Measurements from ENCODE around the gene INO80.

The INO80 gene

DNA sequence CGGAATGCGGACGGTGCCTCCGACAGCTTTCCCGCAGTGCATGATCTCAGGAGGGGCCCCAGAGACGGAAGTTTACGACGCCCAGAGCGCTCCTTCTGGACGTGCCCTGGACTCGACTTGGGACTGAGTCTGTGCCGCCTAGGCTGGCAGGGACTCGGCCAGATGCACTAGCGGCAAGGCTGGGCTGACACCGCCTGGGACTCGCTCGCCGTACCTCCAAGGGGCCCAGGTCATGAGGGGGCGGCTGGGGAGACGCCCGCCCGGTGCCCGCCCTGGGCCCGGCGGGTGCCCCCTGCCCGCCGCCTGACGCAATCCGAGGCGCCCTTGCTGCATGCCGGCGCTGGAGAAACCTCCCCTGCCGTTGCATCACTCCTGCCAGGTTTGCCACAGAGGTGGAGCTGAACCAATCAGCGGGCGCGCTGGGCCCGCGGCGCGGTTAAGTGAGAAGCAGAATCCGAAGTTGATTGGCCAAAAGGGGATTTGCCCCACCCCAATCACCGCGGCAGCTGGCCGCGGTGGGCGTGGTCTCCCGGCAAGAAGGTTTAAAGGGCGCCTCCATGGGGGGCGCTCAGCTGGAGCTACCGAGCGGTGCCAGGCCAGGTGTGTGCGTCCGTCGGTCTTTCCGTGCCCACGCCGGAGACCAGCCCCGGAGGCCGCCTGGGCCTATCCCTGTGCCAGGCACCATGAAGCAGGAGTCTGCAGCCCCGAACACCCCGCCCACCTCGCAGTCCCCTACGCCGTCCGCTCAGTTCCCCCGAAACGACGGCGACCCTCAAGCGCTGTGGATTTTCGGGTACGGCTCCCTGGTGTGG lies 163.0 kb downstream of the INO80 start, which contains the start of gene CHAC1:
TSS of gene CHAC1 (plus strand) at position 571 of the 812 bp plus-strand sequence. CDS start at position 684, 113 bp downstream.
- in situ Hi-C loops (cut with HindIII; ENCODE audit: low pct_unique_long_range_greater_than_20kb, low sequenced_read_pairs), result no loop called here
- DNase-seq (ENCODE audit: low read depth in 1 of 2, low spot score in 1 of 2), result peak; percentile 98 to 100
- no peak for TF ChIP-seq JUND (IDR thresholded peaks at IDR 0.05; ENCODE audit: low read depth)

DNA sequence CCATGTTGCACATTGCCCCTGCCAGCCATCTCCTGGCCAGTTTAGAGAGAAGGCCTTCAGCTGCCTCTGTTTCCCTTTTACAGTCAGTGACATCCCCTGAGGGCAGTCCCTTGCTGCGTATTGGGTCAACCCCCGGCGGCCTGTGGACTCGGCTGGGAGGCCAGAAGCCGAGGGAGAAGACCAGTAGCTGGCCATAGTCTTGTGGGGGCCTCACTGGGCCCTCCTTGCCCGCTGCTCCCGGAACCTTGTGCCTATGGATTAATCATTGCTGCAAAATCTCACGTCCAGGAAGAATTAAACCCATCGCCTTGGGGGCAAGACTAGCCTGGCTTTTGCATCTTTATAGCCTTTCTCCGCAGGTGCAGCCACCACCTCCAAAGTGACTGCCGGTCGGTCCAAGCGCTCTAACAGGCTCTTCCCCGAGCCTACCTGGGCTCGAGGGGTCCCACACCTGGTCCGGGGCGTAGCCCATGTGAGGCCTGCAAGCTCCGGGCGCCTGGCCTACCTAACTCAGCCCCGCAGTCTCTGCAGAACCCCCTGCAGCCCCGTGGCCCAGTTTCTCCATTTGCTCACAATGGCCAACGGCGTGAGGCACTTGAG lies 163.7 kb downstream of the INO80 start:
- no peak for DNase-seq (ENCODE audit: low read depth in 1 of 2, low spot score in 1 of 2)
- in situ Hi-C loops (cut with HindIII; ENCODE audit: low pct_unique_long_range_greater_than_20kb, low sequenced_read_pairs), result no loop called here
- no peak for TF ChIP-seq JUND (IDR thresholded peaks at IDR 0.05; ENCODE audit: low read depth)

DNA sequence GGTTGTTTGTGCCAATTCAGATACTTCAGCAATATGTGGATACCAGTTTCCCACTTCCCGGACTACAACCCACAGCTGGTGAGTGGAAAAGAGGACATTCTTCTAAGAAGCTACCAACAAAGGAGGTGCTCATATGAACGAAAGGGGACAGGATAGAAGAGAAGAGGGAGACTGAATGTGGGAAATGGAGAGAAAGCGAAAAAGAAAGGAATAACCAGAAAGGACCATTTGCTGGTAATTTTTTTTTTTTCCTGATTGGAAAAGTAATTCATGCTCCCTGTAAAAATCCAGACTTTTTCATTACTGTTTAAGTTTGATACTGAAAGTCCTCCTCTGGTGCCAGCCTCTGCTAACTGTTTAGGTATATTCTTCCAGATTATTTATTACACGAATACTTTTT lies 164.3 kb downstream of the INO80 start:
- in situ Hi-C loops (cut with HindIII; ENCODE audit: low pct_unique_long_range_greater_than_20kb, low sequenced_read_pairs), result no loop called here
- no peak for DNase-seq (ENCODE audit: low read depth in 1 of 2, low spot score in 1 of 2)
- TF ChIP-seq JUND (IDR thresholded peaks at IDR 0.05; ENCODE audit: low read depth), result no peak

DNA sequence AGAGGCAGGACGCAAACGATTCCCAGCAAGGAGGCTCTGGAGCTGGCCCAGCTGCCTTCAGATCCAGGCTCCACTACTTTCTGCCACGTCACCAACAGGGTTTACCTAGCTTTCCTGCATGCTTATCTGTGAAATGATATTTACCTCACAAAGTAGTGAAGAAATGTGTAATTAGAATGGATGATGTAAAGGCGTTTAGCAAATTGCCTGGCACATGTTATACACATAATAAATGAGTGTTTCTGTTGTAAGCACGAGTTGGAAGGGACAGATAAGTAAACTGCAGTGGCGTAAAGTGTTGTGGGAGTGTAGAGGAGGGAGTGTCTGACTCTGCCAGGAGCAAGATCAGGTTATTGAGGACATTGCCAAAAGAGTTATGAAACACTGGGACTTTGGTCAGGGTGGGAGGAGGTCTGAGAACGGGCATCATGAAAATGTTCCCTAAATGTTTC lies 166.3 kb downstream of the INO80 start:
- TF ChIP-seq JUND (IDR thresholded peaks at IDR 0.05; ENCODE audit: low read depth), result no peak
- no peak for DNase-seq (ENCODE audit: low read depth in 1 of 2, low spot score in 1 of 2)
- in situ Hi-C loops (cut with HindIII; ENCODE audit: low pct_unique_long_range_greater_than_20kb, low sequenced_read_pairs), result no loop called here

DNA sequence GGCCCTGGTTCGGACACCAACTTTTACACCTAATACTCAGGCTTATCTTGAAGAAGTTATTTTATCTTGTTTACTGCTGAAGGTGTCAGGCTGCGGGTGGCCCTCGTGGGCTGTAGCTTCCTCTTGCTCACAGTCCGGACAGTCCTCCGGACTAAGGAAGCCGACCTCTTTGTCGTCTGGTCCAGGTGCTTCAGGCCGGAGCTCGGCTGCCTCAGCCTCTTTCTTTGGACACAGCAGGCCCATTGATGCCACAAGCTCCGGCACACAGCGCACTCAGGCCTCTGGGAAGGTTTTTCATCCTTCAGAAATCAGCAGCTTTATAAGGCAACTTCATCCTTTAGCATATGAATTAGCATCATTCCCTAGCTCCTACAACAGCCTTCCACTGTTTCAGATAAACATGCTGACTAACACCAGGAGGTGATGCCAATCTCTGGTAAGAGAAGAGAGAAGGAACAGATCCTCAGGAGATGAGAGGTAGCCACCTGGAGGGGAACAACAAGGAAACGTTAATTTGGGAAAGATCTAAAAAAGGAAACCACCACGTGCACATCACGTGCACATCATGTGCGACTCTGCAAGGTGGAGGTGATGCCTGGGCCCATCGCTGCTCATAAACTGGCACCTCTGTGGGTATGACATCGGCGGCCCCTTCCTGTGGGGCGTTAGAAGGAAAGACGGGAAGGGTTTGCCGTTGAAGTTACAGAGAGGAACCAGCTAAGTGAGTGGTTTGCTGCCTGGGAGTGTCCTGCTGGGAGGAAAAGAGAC lies 167.2 kb downstream of the INO80 start:
- no peak for DNase-seq (ENCODE audit: low read depth in 1 of 2, low spot score in 1 of 2)
- no peak for TF ChIP-seq JUND (IDR thresholded peaks at IDR 0.05; ENCODE audit: low read depth)
- in situ Hi-C loops (cut with HindIII; ENCODE audit: low pct_unique_long_range_greater_than_20kb, low sequenced_read_pairs), result no loop called here

DNA sequence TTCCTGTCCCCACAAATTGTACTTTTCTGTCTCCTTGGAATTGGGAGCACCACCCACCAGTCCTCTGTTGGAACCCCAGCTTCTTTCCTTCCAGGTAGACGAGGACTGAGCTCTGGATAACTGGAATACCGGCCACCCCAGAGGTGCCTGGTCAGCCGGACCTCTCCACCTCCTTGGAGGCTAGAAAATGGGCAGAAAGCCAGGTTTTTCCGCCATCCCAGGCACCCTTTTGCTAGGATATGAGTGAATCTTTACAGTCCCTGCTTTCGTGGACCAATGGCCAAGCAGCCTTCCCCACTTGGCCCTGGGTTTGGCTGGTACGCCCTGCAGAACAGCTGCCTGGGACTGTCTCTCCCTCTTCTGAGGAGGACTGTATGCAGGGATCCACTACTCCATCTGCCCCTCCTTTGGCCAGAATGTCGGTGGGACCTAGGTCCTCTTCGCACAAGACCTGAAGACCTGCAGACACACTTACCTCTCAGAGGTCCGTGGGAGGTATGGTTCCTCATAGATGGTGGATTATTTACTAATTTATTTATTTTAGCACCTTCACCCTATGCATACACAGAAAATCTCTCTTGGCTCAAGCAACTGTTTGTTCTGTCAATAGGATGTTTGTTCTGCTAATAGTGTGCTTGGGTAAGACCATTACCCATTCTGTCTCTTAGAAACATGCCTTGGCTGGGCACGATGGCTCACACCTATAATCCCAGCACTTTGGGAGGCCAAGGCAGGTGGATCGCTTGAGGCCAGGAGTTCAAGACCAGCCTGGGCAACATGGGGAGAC lies 171.4 kb downstream of the INO80 start:
- in situ Hi-C loops (cut with HindIII; ENCODE audit: low pct_unique_long_range_greater_than_20kb, low sequenced_read_pairs), result no loop called here
- TF ChIP-seq JUND (IDR thresholded peaks at IDR 0.05; ENCODE audit: low read depth), result no peak
- DNase-seq (ENCODE audit: low read depth in 1 of 2, low spot score in 1 of 2), result peak; percentile 73 to 74

DNA sequence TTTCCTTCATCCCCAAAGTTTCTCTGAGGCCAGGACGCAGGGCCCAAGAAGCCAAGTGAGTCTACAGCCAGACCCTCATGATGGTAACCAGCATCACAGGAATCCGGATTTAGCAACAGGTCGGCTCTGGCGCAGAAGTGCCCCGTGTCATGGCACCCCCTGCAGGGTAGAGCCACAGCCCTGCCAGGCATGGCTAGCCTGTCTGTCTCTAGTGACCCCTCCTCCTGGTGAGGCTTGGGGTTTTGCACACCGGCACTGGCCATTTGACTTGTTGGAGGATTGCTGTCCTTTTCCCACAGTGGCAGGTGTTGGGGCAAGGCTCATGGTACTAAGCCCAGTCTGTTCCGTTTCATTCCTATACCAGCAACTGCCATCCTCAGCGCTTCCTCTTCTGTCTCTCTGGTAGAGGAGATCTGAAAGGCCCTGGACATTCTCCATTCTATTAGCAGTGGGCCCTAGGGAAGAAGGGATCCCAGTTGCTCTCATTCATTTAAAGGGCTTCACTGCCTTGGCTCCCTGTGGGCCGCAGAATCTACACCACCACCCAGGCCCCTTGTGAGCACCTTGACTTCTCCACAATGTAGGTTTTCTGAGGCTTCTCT lies 172.2 kb downstream of the INO80 start:
- TF ChIP-seq JUND (IDR thresholded peaks at IDR 0.05; ENCODE audit: low read depth), result no peak
- DNase-seq (ENCODE audit: low read depth in 1 of 2, low spot score in 1 of 2), result no peak
- in situ Hi-C loops (cut with HindIII; ENCODE audit: low pct_unique_long_range_greater_than_20kb, low sequenced_read_pairs), result no loop called here

DNA sequence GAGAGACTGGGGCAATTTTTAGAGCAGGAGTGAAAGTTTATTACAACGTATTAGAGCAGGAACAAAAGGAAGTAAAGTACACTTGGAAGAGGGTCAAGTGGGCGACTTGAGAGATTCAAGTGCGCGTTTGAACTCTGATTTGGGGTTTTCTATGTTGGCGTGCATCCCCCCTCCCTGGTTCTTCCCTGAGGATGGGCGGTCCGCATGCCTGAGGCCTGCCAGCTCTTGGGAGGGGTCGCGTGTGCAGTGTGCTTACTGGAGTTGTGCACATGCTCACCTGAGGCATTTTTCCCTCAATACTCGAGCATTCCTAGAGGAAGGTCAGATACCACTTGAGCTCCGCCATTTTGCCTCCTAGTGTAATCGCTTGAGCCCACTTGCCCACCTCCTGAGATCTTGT lies 173.2 kb downstream of the INO80 start:
- no peak for DNase-seq (ENCODE audit: low read depth in 1 of 2, low spot score in 1 of 2)
- no peak for TF ChIP-seq JUND (IDR thresholded peaks at IDR 0.05; ENCODE audit: low read depth)
- in situ Hi-C loops (cut with HindIII; ENCODE audit: low pct_unique_long_range_greater_than_20kb, low sequenced_read_pairs), result no loop called here

DNA sequence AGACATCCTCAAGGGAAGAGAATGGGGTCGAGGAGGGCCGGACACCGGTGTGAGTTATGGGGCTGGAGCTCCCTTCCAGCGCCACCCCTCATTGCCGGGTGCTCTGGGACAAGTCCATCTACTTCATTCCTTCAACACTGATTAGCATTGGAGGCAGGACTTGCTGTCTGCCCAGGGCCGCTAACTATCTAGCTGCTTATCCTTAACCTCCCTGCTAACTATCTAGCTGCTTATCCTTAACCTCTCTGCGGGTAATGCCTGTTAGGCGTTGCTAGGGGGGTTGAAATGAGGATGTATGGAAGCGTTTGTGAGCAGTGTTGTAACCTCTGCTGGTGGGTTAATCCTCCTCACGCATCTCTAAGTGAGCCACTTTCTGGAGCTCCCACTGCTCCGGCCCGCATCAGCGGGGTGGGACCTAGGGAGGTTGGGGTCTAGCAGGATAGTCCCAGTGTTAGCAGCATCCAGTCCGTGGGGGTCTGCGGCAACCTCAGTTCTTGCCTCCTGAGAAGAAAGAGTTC lies 173.7 kb downstream of the INO80 start:
- in situ Hi-C loops (cut with HindIII; ENCODE audit: low pct_unique_long_range_greater_than_20kb, low sequenced_read_pairs), result no loop called here
- no peak for TF ChIP-seq JUND (IDR thresholded peaks at IDR 0.05; ENCODE audit: low read depth)
- DNase-seq (ENCODE audit: low read depth in 1 of 2, low spot score in 1 of 2), result no peak

DNA sequence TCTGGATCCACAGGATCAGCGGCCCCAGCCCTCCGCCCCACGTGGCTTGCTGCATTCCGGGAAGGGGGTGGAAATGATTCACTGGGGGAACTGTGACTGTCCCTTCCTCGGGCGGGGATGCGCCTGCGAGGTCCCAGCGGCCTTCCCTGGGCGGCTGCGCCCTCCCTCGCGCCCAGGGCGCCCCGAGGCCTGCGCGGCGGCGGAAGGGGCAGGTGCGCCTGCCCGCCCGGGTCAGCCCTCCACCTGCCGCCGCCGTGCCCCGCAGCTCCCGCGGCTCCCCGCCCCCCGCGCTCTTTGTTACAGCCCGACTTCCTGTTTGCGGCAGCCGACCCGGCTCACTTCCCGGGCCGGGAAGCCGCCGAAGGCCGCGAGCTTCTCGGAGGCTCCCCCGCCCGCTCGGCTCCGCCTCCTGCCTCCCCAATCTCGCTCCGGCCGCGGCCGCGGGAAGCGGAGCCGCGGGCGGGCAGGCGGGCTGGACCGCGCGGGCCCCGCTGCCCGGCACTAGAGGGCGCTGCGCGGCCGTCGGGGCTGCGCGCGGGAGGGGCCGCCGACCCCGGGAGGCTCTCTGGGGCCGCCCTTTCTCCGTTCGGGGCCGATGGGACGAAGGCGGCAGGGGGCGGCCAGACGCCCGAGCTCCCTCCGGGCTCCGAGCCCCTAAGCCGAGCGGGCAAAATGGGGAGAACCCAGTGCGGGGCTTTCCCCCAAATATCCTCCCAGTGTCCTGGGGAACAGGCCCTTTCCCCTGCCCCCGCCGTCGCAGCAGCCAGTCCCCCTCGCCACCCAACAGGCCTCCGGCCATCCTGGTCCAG lies 174.3 kb downstream of the INO80 start:
- in situ Hi-C loops (cut with HindIII; ENCODE audit: low pct_unique_long_range_greater_than_20kb, low sequenced_read_pairs), result no loop called here
- TF ChIP-seq JUND (IDR thresholded peaks at IDR 0.05; ENCODE audit: low read depth), result no peak
- peak; percentile 82 to 83 for DNase-seq (ENCODE audit: low read depth in 1 of 2, low spot score in 1 of 2)

DNA sequence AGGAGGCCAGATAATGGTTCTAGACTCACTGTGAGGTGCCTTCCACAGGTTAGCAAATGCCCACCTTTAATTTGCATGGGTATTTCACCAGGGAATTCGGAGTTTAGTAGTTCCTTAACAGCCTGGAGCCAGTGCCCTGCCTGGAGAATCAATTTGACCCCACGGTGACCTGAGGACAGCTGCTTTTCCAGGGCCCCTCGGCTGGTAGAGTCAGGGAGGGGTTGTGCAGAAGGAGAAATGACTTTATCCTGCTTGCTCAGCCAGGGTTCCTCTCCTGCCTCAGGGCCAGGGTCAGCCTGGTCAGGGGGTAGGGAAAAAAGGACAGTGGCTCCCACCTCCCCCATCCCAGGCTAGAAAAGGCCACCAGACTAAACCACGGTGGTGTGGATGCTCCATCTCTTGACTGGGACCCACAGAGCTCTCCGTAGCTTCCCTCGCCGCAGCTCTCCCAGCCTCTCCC lies 175.0 kb downstream of the INO80 start:
- in situ Hi-C loops (cut with HindIII; ENCODE audit: low pct_unique_long_range_greater_than_20kb, low sequenced_read_pairs), result no loop called here
- TF ChIP-seq JUND (IDR thresholded peaks at IDR 0.05; ENCODE audit: low read depth), result no peak
- DNase-seq (ENCODE audit: low read depth in 1 of 2, low spot score in 1 of 2), result no peak
